ENCODE data around the gene LAMA1. TPM values are rescaled to one million over a fixed set of nuclear protein-coding genes. Genes with fewer than 3 reads are reported as not detected.

Gene LAMA1
- total RNA-seq, 1 experiment from 2014 or later, result not detected

DNA sequence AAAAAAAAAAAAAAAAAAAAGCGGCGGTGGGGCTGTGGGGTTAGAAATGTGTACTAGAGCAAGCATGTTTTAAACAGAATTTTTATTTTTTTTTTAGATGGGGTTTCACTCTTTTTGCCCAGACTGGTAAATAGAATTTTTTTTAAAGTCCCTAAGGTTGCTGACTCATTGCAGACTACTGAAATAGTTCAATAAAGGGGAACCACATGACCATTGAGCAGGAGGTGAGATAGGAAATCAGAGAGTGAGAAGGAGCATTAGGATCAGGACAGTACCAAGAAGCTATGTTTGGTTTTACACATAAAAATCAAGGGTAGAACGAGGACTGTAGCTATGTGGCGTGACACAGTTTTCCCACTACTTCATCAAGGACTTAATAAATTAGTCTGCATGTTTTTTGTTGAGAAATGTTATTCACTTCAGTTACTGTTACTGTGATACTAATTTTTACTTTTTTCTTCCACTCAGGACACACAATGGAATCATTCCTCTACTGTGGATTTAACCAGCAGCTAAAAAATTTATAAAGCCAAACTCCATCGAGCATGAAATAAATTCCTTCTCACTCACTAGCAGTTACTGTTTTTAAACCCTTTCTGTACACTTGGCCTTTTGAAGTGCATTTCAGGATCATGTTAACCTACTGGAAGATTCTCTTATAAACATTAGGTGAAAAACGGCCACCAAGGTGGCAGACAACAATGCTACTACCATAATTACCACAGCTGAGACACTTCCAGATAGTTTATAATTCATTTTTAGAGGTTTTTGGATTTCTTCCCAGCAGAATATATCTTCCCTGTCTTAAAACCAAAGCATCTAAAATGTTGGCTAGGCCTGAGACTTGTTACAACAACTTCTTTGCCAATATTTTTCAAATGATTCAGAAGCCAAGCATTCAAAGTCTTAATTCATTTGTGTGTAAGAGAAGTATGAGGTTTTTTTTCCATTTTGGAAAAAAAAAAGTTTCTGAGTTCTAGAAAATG, 33.2 kb downstream of the LAMA1 start:
- H3K27ac ChIP-seq, result no peak overlapping the region
- no peaks in the 10 kb centered on the region for H3F3A ChIP-seq (ENCODE audit: insufficient read depth, low read depth)
- no peak overlapping the region for H2AFZ ChIP-seq
- POLR2A ChIA-PET (ENCODE audit: unreplicated experiment), result interaction anchor here (0.8 kb wide), 1 partner anchor 970 kb away, joined by 17 read pairs; no protein-coding TSS in a partner anchor
- H3K4me2 ChIP-seq, result no peak overlapping the region
- H3K36me3 ChIP-seq (ENCODE audit: low read depth), result no peaks in the 10 kb centered on the region
- H3K9me2 ChIP-seq (ENCODE audit: insufficient read depth), result no peaks in the 10 kb centered on the region
- DNase-seq, result no peak
- CTCF ChIA-PET, result interaction anchor here (0.6 kb wide), 2 partner anchors 10 to 458 kb away, joined by 3 to 4 read pairs; no protein-coding TSS in a partner anchor
- no peaks in the 10 kb centered on the region for H4K20me1 ChIP-seq (ENCODE audit: insufficient read depth)
- BruUV-seq (replicated peaks), result no TSS peak
- H3K79me2 ChIP-seq (ENCODE audit: low read depth), result no peaks in the 10 kb centered on the region
- H3K27me3 ChIP-seq (ENCODE audit: insufficient read depth, low read depth), result peaks cover 83% of the 10 kb centered on the region
- no peak overlapping the region for H3K4me3 ChIP-seq
- no peaks in the 10 kb centered on the region for H3K9me3 ChIP-seq (ENCODE audit: insufficient read depth, low read depth)
- H3K4me1 ChIP-seq (replicated peaks; ENCODE audit: insufficient read depth), result no peaks in the 10 kb centered on the region
- TF ChIP-seq EZH2 (IDR thresholded peaks at IDR 0.05; ENCODE audit: low read depth), result no peak
- TF ChIP-seq, protein P1, sequence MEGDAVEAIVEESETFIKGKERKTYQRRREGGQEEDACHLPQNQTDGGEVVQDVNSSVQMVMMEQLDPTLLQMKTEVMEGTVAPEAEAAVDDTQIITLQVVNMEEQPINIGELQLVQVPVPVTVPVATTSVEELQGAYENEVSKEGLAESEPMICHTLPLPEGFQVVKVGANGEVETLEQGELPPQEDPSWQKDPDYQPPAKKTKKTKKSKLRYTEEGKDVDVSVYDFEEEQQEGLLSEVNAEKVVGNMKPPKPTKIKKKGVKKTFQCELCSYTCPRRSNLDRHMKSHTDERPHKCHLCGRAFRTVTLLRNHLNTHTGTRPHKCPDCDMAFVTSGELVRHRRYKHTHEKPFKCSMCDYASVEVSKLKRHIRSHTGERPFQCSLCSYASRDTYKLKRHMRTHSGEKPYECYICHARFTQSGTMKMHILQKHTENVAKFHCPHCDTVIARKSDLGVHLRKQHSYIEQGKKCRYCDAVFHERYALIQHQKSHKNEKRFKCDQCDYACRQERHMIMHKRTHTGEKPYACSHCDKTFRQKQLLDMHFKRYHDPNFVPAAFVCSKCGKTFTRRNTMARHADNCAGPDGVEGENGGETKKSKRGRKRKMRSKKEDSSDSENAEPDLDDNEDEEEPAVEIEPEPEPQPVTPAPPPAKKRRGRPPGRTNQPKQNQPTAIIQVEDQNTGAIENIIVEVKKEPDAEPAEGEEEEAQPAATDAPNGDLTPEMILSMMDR (conservative IDR thresholded peaks at IDR 0.05), result no peak
- intact Hi-C loops (cut with micrococcal nuclease; ENCODE audit: unreplicated experiment), result no loop called here

DNA sequence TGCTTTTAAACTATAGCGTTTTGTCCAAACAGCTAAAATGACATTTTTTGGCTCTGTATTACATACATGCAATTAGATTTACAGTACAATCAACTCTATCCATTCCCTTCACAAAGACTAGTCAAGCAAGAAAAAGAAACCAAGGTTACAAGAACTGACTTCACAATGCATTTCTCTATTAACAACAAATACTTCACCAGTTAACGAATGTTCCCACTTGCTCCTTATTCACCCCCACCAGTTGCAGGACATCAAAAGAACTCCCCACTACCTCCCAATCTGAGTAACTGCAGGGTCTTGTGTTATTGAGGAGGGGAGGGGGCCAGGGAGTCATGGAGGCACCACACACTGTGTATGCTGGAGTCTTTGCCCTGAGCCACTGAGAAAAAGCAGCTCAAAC, 34.9 kb downstream of the LAMA1 start:
- no peaks in the 10 kb centered on the region for H3F3A ChIP-seq (ENCODE audit: insufficient read depth, low read depth)
- no peaks in the 10 kb centered on the region for H4K20me1 ChIP-seq (ENCODE audit: insufficient read depth)
- no peak for DNase-seq
- no peak overlapping the region for H2AFZ ChIP-seq
- no peak overlapping the region for H3K4me3 ChIP-seq
- H3K9me2 ChIP-seq (ENCODE audit: insufficient read depth), result no peaks in the 10 kb centered on the region
- peaks cover 80% of the 10 kb centered on the region for H3K27me3 ChIP-seq (ENCODE audit: insufficient read depth, low read depth)
- BruUV-seq (replicated peaks), result no TSS peak
- TF ChIP-seq, protein P1 (conservative IDR thresholded peaks at IDR 0.05), result no peak
- TF ChIP-seq EZH2 (IDR thresholded peaks at IDR 0.05; ENCODE audit: low read depth), result no peak
- ChIA-PET CTCF (no interaction called here), POLR2A (ENCODE audit: unreplicated experiment) (no interaction called here)
- H3K36me3 ChIP-seq (ENCODE audit: low read depth), result no peaks in the 10 kb centered on the region
- no peaks in the 10 kb centered on the region for H3K4me1 ChIP-seq (replicated peaks; ENCODE audit: insufficient read depth)
- H3K27ac ChIP-seq, result no peak overlapping the region
- no peaks in the 10 kb centered on the region for H3K9me3 ChIP-seq (ENCODE audit: insufficient read depth, low read depth)
- H3K4me2 ChIP-seq, result no peak overlapping the region
- H3K79me2 ChIP-seq (ENCODE audit: low read depth), result no peaks in the 10 kb centered on the region
- intact Hi-C loops (cut with micrococcal nuclease; ENCODE audit: unreplicated experiment), result no loop called here

DNA sequence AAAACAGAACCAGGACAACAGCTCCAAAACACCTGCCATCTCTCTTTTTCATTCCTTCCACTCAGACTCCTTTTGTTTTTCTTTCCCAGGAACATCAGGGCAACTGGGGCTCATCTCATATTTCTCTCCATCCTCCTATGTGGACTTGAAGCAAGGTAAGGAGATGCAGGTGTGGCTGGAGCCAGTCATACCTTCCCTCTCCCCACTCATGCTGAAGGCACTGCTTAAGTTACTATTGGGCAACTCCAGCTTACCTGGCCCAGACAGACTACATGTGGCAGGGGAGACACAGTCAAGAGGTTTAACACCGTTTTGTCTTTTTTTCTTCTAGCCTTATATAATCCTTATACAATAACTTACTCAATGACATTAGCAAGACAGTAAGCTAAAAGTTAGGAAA, 38.4 kb downstream of the LAMA1 start:
- Histone ChIP-seq H2AFZ (no peak overlapping the region), H3K27me3 (ENCODE audit: insufficient read depth, low read depth) (peaks cover 67% of the 10 kb centered on the region), H3K36me3 (ENCODE audit: low read depth) (no peaks in the 10 kb centered on the region), H3F3A (ENCODE audit: insufficient read depth, low read depth) (no peaks in the 10 kb centered on the region), H3K4me1 (replicated peaks; ENCODE audit: insufficient read depth) (no peaks in the 10 kb centered on the region), H3K79me2 (ENCODE audit: low read depth) (no peaks in the 10 kb centered on the region), H4K20me1 (ENCODE audit: insufficient read depth) (no peaks in the 10 kb centered on the region), H3K4me3 (no peak overlapping the region), H3K9me2 (ENCODE audit: insufficient read depth) (no peaks in the 10 kb centered on the region), H3K9me3 (ENCODE audit: insufficient read depth, low read depth) (no peaks in the 10 kb centered on the region), H3K4me2 (no peak overlapping the region), H3K27ac (no peak overlapping the region)
- no peak for DNase-seq
- ChIA-PET POLR2A (ENCODE audit: unreplicated experiment) (no interaction called here), CTCF (no interaction called here)
- no TSS peak for BruUV-seq (replicated peaks)
- intact Hi-C loops (cut with micrococcal nuclease; ENCODE audit: unreplicated experiment), result no loop called here
- no peak for TF ChIP-seq EZH2 (IDR thresholded peaks at IDR 0.05; ENCODE audit: low read depth)
- TF ChIP-seq, protein P1 (conservative IDR thresholded peaks at IDR 0.05), result no peak
